Hematopoietic multipotent progenitor cell treated with erythropoietin and hydrocortisone succinate and interleukin-3 and kit ligand, for 17 days (in vitro differentiated cells): ENCODE data around the gene USP6NL.

Experiments
- DNase-seq: peaks from one replicate; pipeline ENCODE4 v3.0.0-alpha.2; 2015; ENCODE audit warnings: low spot score

Gene USP6NL

GRCh38 chr10:11479300-11479699 lies 132.2 kb downstream of the USP6NL start:
- DNase-seq, result no peak

DNA sequence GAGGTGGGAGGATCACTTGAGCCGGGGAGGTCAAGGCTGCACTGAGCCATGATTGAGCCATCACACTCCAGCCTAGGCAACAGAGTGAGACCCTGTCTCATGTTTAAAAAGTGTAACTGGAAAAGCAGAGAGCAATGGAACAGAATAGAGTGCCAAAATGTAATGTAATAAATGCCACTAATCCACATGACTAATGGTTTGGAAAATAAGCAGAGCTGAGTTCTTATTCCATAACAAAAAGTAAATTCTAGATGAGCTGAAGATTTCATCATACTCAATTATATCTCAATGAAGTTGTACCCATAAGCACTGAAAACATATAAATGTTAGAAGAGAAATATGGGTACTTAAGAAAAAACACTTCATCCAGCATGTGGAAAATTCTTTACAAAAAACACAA lies 132.6 kb downstream of the USP6NL start:
- DNase-seq, result no peak

DNA sequence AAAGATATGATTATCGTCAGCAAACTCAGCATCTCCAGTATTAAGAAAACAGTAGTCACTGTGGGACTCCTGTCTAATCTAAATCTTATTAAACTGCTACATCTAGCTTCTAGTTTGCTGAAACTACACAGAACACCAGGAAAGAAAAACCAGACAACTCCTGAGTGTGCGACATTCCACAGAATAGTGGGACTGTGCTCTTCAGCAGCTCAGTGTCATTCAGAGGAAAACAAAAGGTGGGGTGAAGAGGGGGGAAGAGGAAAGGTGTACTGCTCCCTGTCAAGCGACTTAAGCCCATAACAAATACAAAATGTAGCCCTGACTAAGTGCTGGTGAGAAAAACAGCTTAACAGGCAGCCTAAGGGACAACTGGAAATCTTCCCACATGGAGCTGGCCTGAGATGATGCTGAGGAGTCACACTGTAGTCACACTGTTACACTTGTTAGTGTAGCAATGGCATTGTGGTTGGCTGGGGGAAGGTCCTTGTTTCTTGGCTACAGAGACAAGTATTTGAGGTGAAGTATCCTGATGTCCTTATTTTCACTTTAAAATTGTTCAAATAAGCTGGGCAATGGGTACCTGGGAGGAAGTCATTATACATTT lies 135.5 kb downstream of the USP6NL start:
- DNase-seq, result no peak

- no peak for DNase-seq
Observed at GRCh38 chr10:11473128-11473760, 138.2 kb downstream of the USP6NL start.

- DNase-seq, result peak; percentile 71
Observed at GRCh38 chr10:11472158-11472753, 139.2 kb downstream of the USP6NL start.

DNA sequence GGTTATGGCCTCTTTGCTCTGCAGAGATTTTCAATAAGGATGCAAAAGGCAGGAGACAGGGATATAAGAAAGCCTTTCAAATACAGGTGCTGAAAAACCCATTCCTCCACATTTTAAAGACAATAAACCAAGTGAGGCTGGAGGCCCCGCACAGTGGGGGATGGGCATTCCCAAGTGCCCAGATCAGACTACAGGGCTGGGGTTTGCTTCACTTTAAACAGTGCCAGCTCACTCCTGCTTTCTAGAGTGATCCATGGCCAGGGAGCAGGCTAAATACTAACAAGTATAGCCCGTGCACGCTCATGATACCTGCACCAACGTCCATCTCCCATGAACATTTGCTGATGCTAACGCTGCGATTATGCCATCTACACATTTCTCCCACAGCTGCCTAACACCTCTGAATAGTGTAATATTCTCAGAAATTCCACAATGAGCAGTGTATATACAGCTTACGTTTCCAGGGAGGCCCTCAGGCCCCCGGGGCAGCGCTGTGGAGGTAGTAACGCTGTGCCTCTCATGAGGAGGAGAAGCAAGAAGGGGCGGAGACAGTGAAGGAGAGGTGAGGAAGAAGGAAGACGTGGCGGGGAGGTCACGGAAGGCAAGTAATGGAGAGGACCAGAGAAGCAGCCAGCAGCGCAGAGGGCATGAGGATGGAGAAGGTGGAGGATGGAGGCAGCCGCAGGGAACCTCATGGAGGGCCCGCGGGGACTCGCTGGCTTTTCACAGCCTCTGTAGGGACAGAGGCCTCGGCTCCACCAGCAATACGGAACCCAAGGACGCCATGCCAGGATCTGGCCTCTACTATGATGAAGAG lies 141.7 kb downstream of the USP6NL start:
- no peak for DNase-seq

DNA sequence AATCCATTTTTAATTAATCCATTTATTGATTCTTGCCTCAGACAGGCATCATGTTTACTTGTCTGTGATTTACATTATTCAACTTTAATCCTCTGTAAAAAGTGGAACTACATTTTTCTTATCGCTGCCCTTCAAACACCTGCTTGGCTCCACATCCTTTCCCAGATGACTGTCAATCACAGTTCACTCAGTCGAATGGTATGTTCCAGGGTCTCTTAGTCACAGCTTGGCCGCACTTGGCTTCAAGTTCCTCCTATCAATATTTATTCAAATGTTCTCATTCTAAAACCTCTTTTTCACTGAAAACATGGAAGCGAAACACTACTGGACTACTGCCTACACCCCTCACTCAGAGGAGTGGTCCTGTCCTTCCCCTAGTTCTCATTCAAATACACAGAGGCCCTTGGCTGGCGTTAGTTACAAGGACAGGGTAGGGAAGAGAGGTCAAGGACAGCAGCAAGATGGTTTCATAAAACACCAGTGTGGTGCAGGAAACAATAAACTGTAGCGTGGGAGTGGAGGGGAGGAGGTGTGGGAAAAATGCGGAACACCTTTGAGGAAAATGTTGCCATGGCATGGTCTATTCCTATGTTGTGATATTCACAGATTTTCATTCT lies 143.2 kb downstream of the USP6NL start:
- no peak for DNase-seq

GRCh38 chr10:11465406-11465805 lies 146.0 kb downstream of the USP6NL start:
- DNase-seq, result no peak

DNA sequence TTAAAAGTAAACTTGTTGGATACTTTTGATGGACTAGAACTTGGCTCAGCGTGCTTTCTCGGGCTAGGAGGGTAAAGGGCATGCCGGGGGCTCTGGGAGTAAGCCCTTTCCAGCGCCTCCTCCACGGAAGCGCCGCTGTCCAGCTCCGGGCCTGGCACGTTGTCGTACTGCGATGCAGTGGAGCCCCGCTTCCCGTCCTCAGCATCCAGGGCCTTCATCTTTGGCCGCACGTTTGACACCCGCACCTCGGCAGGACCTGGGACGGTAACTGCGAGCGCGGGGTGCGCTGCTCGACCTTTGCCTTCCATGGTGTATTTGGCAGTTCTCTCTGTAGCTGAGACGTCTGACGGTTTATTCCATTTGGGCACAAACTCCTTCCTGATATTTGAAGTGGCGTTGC lies 148.3 kb downstream of the USP6NL start:
- no peak for DNase-seq

GRCh38 chr10:11462071-11462470 lies 149.4 kb downstream of the USP6NL start:
- no peak for DNase-seq

DNA sequence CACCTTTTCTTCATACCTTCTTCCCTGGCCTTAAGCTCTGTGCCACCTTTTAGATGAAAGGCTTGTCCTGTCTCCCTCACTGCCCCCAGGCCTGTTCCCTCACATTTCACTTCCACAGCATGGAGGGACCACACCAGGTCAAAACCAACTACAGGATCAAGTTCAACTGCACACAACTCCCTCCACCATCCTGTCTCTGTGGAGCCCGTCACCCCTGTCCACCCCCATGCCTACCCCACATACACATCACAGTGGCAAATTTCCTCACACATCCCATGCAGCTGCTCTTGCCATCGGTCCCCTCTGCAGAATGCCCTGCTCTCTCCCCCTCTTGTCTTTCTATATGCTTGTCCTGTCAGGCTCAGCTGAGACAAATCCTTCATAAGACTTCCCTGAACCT lies 154.1 kb downstream of the USP6NL start:
- DNase-seq, result no peak

DNA sequence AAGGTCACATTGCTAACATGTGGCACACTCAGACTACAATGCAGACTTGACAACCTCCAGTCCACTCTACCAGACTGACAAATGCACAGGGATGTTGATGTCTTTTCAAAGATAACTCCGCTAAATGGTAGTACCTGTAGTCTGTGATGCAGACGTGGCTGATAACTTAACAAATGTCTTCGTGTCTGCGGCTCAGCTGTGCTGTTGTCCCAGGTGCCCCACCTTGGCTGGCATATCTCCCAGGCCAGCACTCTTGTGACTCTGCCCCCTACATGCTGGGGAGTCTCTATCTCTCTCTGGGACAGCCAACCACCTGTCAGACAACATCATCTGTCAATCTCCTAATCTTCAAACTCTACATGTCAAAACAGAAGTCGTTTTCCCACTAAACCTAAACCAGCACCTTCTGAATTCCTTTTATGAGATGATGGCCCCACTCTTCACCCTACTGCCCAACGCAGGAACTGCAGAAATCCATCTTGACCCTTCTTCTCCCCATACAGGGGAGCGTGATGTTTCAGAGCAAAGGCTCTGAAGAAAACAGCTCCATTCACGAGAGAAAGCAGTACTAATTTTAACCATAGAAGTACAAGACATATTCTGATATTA lies 156.4 kb downstream of the USP6NL start:
- DNase-seq, result no peak

DNA sequence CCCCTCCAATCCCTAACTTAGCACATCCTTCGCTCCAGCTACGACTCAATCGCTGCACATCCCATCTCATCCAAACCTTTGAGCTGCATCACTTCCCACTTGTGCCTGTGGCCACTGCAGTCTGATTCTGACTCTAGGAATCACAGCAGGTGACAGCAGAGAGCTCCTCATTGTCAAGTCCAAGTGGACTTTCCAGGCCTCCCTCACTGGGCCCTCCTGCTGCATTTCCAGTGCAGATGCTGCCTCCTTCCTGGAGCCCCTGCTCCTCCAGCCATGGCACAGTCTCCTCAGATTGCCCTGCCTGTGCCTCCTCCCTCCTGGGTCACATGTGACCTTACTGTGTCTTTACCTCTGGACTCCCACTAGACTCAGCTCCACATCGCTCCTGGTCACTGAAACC lies 157.3 kb downstream of the USP6NL start:
- no peak for DNase-seq

DNA sequence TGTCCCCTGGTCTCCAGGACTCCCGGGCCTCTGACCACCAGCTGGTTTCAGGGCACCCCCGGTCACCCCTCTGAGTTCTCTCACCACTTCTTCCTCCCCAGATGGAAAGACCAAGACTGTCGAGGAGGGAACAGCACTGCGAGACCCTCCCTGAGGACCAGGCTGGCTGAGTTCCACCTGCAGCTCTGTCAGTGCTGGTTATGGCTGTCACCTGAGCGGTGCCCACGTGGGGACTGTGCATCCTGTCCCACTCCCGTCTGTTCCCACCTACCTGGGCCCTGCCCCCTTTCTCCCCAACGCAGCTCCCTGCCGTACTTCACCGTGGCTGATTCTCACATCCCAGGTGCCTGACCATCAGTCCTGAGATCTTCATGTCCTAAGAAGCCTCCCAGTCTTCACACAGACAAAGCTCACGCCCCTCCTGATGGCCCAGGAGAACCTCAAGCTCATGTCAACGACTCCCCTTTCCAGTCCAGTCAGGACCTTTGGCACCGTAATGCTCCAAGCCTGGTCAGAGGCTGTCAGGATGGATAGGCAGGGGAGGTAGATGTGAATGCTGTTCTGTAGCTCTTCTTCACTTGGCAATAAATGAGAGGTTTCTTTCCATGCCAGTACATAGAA lies 159.7 kb downstream of the USP6NL start:
- DNase-seq, result no peak

DNA sequence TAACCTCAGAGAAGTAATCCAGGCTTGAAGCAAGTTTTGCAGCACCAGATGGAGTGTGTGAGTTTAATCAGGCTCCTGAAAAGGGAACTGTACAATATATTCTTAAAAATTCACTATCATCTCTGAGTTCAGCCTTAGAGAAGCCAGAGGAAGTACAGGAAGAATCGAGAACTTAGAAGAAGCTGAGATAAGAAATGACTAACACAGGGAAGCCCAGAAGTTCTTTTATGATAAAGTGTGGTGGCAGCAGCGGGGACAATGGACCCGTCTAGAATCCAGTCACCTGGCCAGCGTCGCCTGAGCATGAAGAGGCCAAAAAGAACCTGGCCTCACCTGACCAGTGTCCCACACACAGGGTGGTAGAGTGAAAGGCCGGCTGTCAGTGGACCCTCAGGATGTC lies 161.0 kb downstream of the USP6NL start:
- DNase-seq, result no peak

GRCh38 chr10:11449761-11450160 lies 161.7 kb downstream of the USP6NL start:
- DNase-seq, result no peak

DNA sequence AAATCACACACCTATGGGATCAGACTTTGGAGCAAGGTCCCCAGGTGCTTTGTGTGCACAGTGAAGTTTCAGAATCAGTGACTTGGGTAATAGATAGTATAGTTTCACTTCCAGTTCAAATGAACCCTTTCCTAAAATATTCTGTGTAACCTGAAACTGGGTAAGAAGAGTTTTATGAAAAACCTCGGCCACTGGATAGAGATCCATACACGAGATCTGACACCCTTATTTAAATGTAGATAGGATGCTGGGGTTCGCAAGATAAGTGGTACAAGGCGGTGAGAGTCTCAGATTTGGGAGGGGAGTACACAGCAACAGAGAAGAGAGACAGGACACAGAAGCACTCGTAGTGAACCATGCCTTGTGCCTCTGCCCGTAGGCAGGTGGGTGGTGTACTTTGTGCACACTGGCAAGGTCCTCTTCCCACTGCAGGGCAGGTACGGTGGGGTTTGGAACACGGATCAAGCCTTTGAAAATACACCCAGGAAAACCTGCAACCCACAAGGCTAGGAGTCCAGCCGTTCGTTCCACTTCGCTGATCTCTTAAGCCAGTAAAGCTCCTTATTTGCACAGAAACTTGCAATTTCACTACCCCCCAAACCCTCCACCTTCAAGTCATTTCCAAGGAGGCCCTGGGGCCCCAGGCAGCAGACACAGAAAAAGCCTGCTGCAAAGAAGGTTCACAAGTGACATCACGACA lies 162.8 kb downstream of the USP6NL start:
- DNase-seq, result no peak

DNA sequence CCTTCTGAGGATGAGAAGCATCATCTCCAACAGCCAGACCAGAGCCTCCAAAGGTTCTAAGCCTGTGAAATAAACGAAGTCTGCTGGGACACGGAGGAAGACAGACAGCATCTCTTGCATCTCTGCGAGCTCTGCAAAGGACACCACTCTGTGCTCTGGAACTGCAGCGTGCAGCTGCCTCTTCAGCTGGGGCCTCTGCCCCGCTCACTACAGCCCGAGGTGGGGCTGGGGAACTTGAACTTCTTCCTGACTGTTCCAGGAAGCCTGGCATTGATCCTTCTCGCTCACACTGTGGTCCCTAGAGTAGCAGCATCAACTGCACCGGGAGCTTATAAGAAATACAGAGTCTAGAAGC lies 163.3 kb downstream of the USP6NL start:
- no peak for DNase-seq

DNA sequence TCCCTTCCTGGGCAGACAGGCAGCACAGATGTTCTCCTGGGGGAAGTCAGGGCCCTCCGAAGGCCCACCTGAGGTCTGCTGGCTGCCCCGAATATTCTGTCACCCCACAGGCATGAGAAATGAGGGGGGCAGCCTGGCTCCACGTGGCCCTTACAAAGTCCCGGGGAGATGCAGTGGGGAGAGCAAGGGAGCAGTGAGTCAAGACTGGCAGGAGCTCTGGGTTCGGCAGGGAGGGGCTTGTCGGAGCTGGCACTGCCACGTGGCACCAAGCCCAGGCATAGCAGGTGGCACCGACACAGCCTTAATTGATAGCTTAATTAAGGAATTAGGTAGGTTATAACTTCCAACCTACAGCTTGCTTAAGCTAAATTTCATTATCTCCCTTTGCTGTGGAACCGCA lies 163.9 kb downstream of the USP6NL start:
- DNase-seq, result no peak

- DNase-seq, result no peak
Observed at GRCh38 chr10:11446864-11447263, 164.6 kb downstream of the USP6NL start.

DNA sequence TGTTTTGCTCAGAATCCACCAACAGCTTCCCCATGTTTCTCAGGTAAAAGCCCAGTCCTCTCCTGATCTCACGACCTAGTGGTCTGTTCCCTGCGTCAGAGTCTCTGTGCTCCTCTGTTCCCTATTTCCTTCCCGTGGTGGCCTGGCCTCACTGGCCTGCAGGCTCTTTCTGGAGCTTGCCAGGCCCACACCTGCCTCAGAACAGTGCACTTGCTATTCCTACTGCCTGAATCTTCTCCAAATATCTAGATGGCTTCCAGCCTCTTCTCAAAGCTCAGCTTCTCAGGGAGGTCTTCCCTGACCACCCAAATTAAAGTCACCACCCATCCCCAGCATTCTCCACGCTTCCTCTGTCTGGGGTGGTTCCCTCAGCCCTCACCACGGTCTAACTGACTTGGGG lies 165.3 kb downstream of the USP6NL start:
- no peak for DNase-seq
